K562 (cell line): ENCODE results near the gene RGS14. TPM values are rescaled to one million over a fixed set of nuclear protein-coding genes. Genes with fewer than 3 reads are reported as not detected.

ENCODE experiments used
- BCLAF1 ChIP-seq, 2 experiments: fragments of 450-650 bp in 1 of 2; IDR thresholded peaks; 2 replicates each; pipeline ENCODE4 v1.6.1; 2011 to 2017; ENCODE audit warnings: low read depth in 2 of 2, antibody characterized with exemption in 1 of 2, borderline replicate concordance in 1 of 2, low read length in 1 of 2, mild to moderate bottlenecking in 1 of 2, mixed read lengths in 1 of 2; ENCODE audit not compliant: control insufficient read depth in 1 of 2
- BCOR ChIP-seq: fragments of 450-650 bp; IDR thresholded peaks from 2 replicates; pipeline ENCODE4 v1.6.1; 2016
- BDP1 ChIP-seq: IDR thresholded peaks from 3 replicates; pipeline ENCODE4 v1.6.1; 2011; ENCODE audit not compliant: insufficient read length, insufficient read depth
- CEBPB ChIP-seq: fragments of 450-650 bp; IDR thresholded peaks from 2 replicates; pipeline ENCODE4 v1.6.1; 2016; ENCODE audit warnings: missing genetic modification characterization, missing compliant biosample characterization
- ETV1 ChIP-seq: fragments of 450-650 bp; conservative IDR thresholded peaks from 2 replicates; pipeline ENCODE4 v1.6.1; 2016; ENCODE audit warnings: missing genetic modification characterization, control low read depth, low read depth, missing compliant biosample characterization
- FUS ChIP-seq: fragments of 200-400 bp; formaldehyde crosslinking; optimal IDR thresholded peaks from 2 replicates; pipeline ENCODE3; 2017; ENCODE audit warnings: low read depth, low read length
- NCOA6 ChIP-seq: fragments of 450-650 bp; IDR thresholded peaks from 2 replicates; pipeline ENCODE4 v1.6.1; 2017; ENCODE audit warnings: mild to moderate bottlenecking
- NFIC ChIP-seq: fragments of 450-650 bp; IDR thresholded peaks from 2 replicates; pipeline ENCODE4 v1.6.1; 2017; ENCODE audit warnings: mild to moderate bottlenecking, inconsistent platforms
- RBM25 ChIP-seq: fragments of 200-400 bp; formaldehyde crosslinking; IDR thresholded peaks from 2 replicates; pipeline ENCODE4 v1.6.1; 2018; ENCODE audit warnings: low read length, low read depth, moderate library complexity; ENCODE audit not compliant: severe bottlenecking
- SIX5 ChIP-seq, 2 experiments: IDR thresholded peaks; 2 replicates each; pipeline ENCODE4 v1.6.1; 2011; ENCODE audit warnings: low read length in 2 of 2, borderline replicate concordance in 1 of 2, low read depth in 1 of 2, mild to moderate bottlenecking in 1 of 2, moderate library complexity in 1 of 2; ENCODE audit not compliant: insufficient read depth in 1 of 2
- USF2 ChIP-seq: sonication (generic); formaldehyde crosslinking; IDR thresholded peaks from 2 replicates; pipeline ENCODE4 v1.5.0; 2020; ENCODE audit warnings: missing genetic modification reagents
- XRCC5 ChIP-seq: fragments of 200-400 bp; formaldehyde crosslinking; IDR thresholded peaks from 2 replicates; pipeline ENCODE4 v1.6.1; 2017; ENCODE audit warnings: low read depth, mild to moderate bottlenecking, low read length
- ZBTB1 ChIP-seq: sonication (generic); formaldehyde crosslinking; IDR thresholded peaks from 2 replicates; pipeline ENCODE4 v1.8.1; 2023; ENCODE audit warnings: missing genetic modification reagents, low read depth, mild to moderate bottlenecking, borderline replicate concordance
- ZNF431 ChIP-seq: sonication (generic); formaldehyde crosslinking; IDR thresholded peaks from 2 replicates; pipeline ENCODE4 v1.8.0; 2022; ENCODE audit warnings: mild to moderate bottlenecking, missing genetic modification reagents
- ZSCAN29 ChIP-seq: fragments of 450-650 bp; IDR thresholded peaks from 2 replicates; pipeline ENCODE4 v1.6.1; 2017
- polyA plus RNA-seq, 8 experiments: library from polyadenylated mRNA; depleted of rRNA in 4 of 8; stranded (reverse) in 5 of 8; unstranded in 3 of 8; fragments of >200 nt; fragmentation: Nextera tagmentation in 2 of 8; fragmentation: Illumina TruSeq in 1 of 8; extraction: Ambion mirVana in 2 of 8; extraction: Trizol in 1 of 8; gene quantifications; 2 replicates each; pipeline versions ENCODE4 v1.2.1 to v1.2.3, GENCODE V29; 2011 to 2014; ENCODE audit warnings: inconsistent platforms in 1 of 8, missing spikeins in 1 of 8
- total RNA-seq, 7 experiments: library from RNA; depleted of rRNA in 6 of 7; stranded (reverse); fragments of >200 nt in 6 of 7; fragmentation: Illumina TruSeq in 2 of 7; extraction: Trizol in 2 of 7; gene quantifications; 2 replicates each; pipeline versions ENCODE4 v1.2.1 to v1.2.3, GENCODE V29; 2011 to 2021; ENCODE audit warnings: low replicate concordance in 1 of 7
- TF ChIP-seq, protein P1 (sequence below): fragments of 250-450 bp; sonication (Bioruptor Pico); IDR thresholded peaks from 2 replicates; pipeline ENCODE4 v1.8.0; 2021; ENCODE audit warnings: moderate library complexity, mild to moderate bottlenecking, inconsistent platforms
- TF ChIP-seq, protein P2 (sequence below): fragments of 450-650 bp; formaldehyde crosslinking; IDR thresholded peaks from 2 replicates; pipeline ENCODE4 v1.4.0; 2020; ENCODE audit warnings: mild to moderate bottlenecking, moderate library complexity
- TF ChIP-seq, protein P3 (sequence below): sonication (generic); formaldehyde crosslinking; IDR thresholded peaks from 2 replicates; pipeline ENCODE4 v1.8.0; 2022; ENCODE audit warnings: missing genetic modification reagents, mild to moderate bottlenecking, borderline replicate concordance

The RGS14 gene
- total and polyA plus RNA-seq, 9 of the 15 experiments (the other 6 are each of a cell fraction or from before 2014, with no cell fraction given) = 0.28 to 75.9 (median 34.5) TPM

DNA sequence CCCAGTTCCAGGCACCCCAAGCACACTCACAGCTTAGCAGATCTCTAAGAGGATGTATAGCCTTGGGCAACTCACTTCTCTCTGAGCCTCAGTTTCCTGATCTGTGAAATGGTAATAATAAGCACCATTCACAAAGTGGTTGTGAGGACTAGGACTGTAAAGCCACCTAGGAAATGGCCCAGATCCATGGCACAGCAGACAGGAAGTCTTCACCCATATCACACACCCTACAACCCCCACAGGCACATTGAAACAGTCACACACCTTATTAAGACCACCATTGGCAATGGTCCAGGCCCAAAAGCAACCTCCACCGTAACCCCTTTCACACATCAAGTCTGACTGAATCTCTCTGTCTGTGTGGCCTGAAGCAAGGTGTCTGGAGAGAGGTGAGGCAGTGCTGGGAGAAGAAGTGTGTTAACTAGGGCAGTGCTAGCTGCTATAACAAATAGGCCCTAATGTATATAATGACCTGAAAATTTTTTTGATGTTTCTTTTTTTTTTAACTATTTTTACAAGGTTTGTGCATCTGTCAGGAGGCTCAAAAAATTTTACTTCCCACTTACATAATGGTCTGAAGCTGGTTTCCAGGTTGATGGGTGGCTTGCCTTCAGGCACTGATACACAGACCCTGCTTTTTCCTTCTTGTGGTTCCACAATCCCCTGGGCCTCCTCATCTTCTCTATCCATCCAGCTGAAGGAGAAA, 2.4 kb upstream of the RGS14 start (continued):
- TF ChIP-seq RBM25 (peak; percentile 80), NFIC (peak; percentile 67), FUS (no peak), BDP1 (no peak), BCLAF1 (IDR thresholded peaks at IDR 0.05; ENCODE audit: borderline replicate concordance in 1 of 2, control insufficient read depth in 1 of 2, low read depth in 2 of 2, low read length in 1 of 2) (no peak), CEBPB (no peak), BCOR (peak; percentile 76; the same call in 1 of the 2 replicates), XRCC5 (no peak), ZBTB1 (CRISPR knock-in tag) (no peak), ETV1 (tag) (no peak), SIX5 (IDR thresholded peaks at IDR 0.05; ENCODE audit: borderline replicate concordance in 1 of 2, insufficient read depth in 1 of 2, low read depth in 1 of 2, low read length in 2 of 2) (no peak), ZSCAN29 (no peak), ZNF431 (CRISPR knock-in tag) (no peak), NCOA6 (no peak), USF2 (CRISPR knock-in tag) (no peak)
- TF ChIP-seq, protein P1, sequence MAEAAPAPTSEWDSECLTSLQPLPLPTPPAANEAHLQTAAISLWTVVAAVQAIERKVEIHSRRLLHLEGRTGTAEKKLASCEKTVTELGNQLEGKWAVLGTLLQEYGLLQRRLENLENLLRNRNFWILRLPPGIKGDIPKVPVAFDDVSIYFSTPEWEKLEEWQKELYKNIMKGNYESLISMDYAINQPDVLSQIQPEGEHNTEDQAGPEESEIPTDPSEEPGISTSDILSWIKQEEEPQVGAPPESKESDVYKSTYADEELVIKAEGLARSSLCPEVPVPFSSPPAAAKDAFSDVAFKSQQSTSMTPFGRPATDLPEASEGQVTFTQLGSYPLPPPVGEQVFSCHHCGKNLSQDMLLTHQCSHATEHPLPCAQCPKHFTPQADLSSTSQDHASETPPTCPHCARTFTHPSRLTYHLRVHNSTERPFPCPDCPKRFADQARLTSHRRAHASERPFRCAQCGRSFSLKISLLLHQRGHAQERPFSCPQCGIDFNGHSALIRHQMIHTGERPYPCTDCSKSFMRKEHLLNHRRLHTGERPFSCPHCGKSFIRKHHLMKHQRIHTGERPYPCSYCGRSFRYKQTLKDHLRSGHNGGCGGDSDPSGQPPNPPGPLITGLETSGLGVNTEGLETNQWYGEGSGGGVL (CRISPR knock-in tag) = no peak
- TF ChIP-seq, protein P2, sequence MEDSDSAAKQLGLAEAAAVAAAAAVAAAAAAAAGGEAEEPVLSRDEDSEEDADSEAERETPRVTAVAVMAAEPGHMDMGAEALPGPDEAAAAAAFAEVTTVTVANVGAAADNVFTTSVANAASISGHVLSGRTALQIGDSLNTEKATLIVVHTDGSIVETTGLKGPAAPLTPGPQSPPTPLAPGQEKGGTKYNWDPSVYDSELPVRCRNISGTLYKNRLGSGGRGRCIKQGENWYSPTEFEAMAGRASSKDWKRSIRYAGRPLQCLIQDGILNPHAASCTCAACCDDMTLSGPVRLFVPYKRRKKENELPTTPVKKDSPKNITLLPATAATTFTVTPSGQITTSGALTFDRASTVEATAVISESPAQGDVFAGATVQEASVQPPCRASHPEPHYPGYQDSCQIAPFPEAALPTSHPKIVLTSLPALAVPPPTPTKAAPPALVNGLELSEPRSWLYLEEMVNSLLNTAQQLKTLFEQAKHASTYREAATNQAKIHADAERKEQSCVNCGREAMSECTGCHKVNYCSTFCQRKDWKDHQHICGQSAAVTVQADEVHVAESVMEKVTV (CRISPR knock-in tag) = no peak
- TF ChIP-seq, protein P3, sequence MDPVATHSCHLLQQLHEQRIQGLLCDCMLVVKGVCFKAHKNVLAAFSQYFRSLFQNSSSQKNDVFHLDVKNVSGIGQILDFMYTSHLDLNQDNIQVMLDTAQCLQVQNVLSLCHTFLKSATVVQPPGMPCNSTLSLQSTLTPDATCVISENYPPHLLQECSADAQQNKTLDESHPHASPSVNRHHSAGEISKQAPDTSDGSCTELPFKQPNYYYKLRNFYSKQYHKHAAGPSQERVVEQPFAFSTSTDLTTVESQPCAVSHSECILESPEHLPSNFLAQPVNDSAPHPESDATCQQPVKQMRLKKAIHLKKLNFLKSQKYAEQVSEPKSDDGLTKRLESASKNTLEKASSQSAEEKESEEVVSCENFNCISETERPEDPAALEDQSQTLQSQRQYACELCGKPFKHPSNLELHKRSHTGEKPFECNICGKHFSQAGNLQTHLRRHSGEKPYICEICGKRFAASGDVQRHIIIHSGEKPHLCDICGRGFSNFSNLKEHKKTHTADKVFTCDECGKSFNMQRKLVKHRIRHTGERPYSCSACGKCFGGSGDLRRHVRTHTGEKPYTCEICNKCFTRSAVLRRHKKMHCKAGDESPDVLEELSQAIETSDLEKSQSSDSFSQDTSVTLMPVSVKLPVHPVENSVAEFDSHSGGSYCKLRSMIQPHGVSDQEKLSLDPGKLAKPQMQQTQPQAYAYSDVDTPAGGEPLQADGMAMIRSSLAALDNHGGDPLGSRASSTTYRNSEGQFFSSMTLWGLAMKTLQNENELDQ (CRISPR knock-in tag) = no peak
